Upper lobe of right lung (tissue), 1 donor: ENCODE data around the gene SRSF6. TPM values are rescaled to one million over a fixed set of nuclear protein-coding genes. Genes with fewer than 3 reads are reported as not detected.

Experiments used
- ATAC-seq: fragments of 200-7000 bp; cut with Tn5 transposase; one replicate; pipeline ENCODE4 v1.9.1; 2020; ENCODE audit warnings: mild to moderate bottlenecking, moderate library complexity
- DNase-seq: peaks from one replicate; pipeline ENCODE4 v3.0.0-alpha.2; 2020
- H3K27ac ChIP-seq: fragments of 200-600 bp; one replicate; pipeline ENCODE4 v1.8.0; 2022
- H3K27me3 ChIP-seq: fragments of 200-600 bp; one replicate; pipeline ENCODE4 v1.8.0; 2022; ENCODE audit warnings: mild to moderate bottlenecking
- H3K36me3 ChIP-seq: fragments of 200-600 bp; one replicate; pipeline ENCODE4 v1.8.0; 2022
- H3K4me1 ChIP-seq: fragments of 200-600 bp; one replicate; pipeline ENCODE4 v1.8.0; 2022
- H3K4me3 ChIP-seq: fragments of 200-600 bp; one replicate; pipeline ENCODE4 v1.8.0; 2022; ENCODE audit warnings: mild to moderate bottlenecking
- H3K9me3 ChIP-seq: fragments of 200-600 bp; one replicate; pipeline ENCODE4 v1.8.0; 2022
- CTCF ChIP-seq: fragments of 200-600 bp; IDR thresholded peaks from one replicate; pipeline ENCODE4 v1.8.0; 2022; ENCODE audit warnings: antibody characterized with exemption
- intact Hi-C: fragments of 100-400 bp; cut with DNase I; formaldehyde crosslinking; loops from one replicate; pipeline ENCODE4 v1.11.0; 2022
- total RNA-seq: library from RNA; stranded (reverse); fragmentation: NEBNext Ultra II Directional; extraction: Animal tissue kit (Norgen Biotek cat#: 25700); gene quantifications from one replicate; pipeline ENCODE4 v1.2.1, GENCODE V29; 2021
- donor health status: DM: no; HTN: yes; CAD: no; lungs with severe emphysema.

Gene SRSF6
- total RNA-seq, 1 donor from 2014 or later: 145 TPM

- H3K9me3 ChIP-seq: no peaks in the 10 kb centered on the region
- DNase-seq: no peak
- peaks cover 14% of the 10 kb centered on the region for H3K4me1 ChIP-seq
- H3K4me3 ChIP-seq: no peak overlapping the region
- H3K27ac ChIP-seq: no peak overlapping the region
- no peaks in the 10 kb centered on the region for H3K27me3 ChIP-seq
- H3K36me3 ChIP-seq: peaks cover 98% of the 10 kb centered on the region
- no peak for ATAC-seq
- TF ChIP-seq CTCF: no peak
- intact Hi-C loops: no loop called here
Observed at GRCh38 chr20:43464219-43464790, 6.6 kb downstream of the SRSF6 start.

- Histone ChIP-seq H3K27me3 (no peaks in the 10 kb centered on the region), H3K36me3 (peaks cover 90% of the 10 kb centered on the region), H3K9me3 (no peaks in the 10 kb centered on the region), H3K4me1 (peaks cover 9% of the 10 kb centered on the region), H3K4me3 (no peak overlapping the region), H3K27ac (no peak overlapping the region)
- ATAC-seq: no peak
- no peak for DNase-seq
- intact Hi-C loops: no loop called here
- TF ChIP-seq CTCF: no peak
Observed at GRCh38 chr20:43465625-43465943, 7.9 kb downstream of the SRSF6 start.

- H3K9me3 ChIP-seq: no peaks in the 10 kb centered on the region
- DNase-seq (no peak), ATAC-seq (no peak)
- intact Hi-C loops: no loop called here
- no peak for TF ChIP-seq CTCF
- H3K36me3 ChIP-seq: peaks cover 70% of the 10 kb centered on the region
- H3K27ac ChIP-seq: no peak overlapping the region
- H3K4me1 ChIP-seq: no peaks in the 10 kb centered on the region
- H3K27me3 ChIP-seq: no peaks in the 10 kb centered on the region
- H3K4me3 ChIP-seq: no peak overlapping the region
Observed at GRCh38 chr20:43467589-43467988, 9.9 kb downstream of the SRSF6 start.

- Histone ChIP-seq H3K4me3 (no peak overlapping the region), H3K27ac (no peak overlapping the region), H3K4me1 (no peaks in the 10 kb centered on the region), H3K36me3 (peaks cover 18% of the 10 kb centered on the region), H3K27me3 (no peaks in the 10 kb centered on the region), H3K9me3 (no peaks in the 10 kb centered on the region)
- ATAC-seq (no peak), DNase-seq (no peak)
- no peak for TF ChIP-seq CTCF
- intact Hi-C loops: no loop called here
Observed at GRCh38 chr20:43472671-43473380, 15.1 kb downstream of the SRSF6 start.

GRCh38 chr20:43473381-43473704 is 15.6 kb downstream of the SRSF6 start:
- ATAC-seq: no peak
- H3K27me3 ChIP-seq: no peaks in the 10 kb centered on the region

More at GRCh38 chr20:43473381-43473704, 15.6 kb downstream of the SRSF6 start:
- TF ChIP-seq CTCF: no peak
- Histone ChIP-seq H3K36me3 (peaks cover 14% of the 10 kb centered on the region), H3K4me1 (no peaks in the 10 kb centered on the region), H3K4me3 (no peak overlapping the region), H3K9me3 (no peaks in the 10 kb centered on the region), H3K27ac (no peak overlapping the region)
- DNase-seq: no peak
- intact Hi-C loops: no loop called here
